Stimulated activated CD8-positive, alpha-beta memory T cell treated with anti-CD3 and anti-CD28 coated beads, Interleukin-4, amount 100 ng/mL, for 24 hours (primary cell): Measurements from ENCODE around the gene TPRX2.
"Not testable (repeated sequence)": the region's sequence is repeated elsewhere in the genome, so short reads cannot be mapped to it uniquely, and the experiment has no call there.

ENCODE experiments used
- DNase-seq: peaks from one replicate; pipeline ENCODE4 v3.0.0-alpha.2; 2020; ENCODE audit warnings: low read depth

Gene TPRX2

GRCh38 chr19:47858646-47859285 lies at the start of gene TPRX2:
TSS of gene TPRX2 (plus strand) at chr19:47859235. CDS start at chr19:47859247, 12 bp downstream.
- DNase-seq, result not testable (repeated sequence)

- DNase-seq, result peak; percentile 78
Measured at GRCh38 chr19:47813304-47813994, 45.6 kb upstream of the TPRX2 start.

- DNase-seq, result no peak
Measured at GRCh38 chr19:47813995-47814328, 45.1 kb upstream of the TPRX2 start.

GRCh38 chr19:47816270-47816669 lies 42.8 kb upstream of the TPRX2 start:
- not testable (repeated sequence) for DNase-seq

- not testable (repeated sequence) for DNase-seq
Measured at GRCh38 chr19:47818221-47818620, 40.8 kb upstream of the TPRX2 start.

- DNase-seq, result no peak
Measured at GRCh38 chr19:47819858-47820257, 39.2 kb upstream of the TPRX2 start.

- no peak for DNase-seq
Measured at GRCh38 chr19:47820410-47820809, 38.6 kb upstream of the TPRX2 start.

GRCh38 chr19:47821460-47822020 lies 37.5 kb upstream of the TPRX2 start, which contains the start of gene CRX:
TSS of gene CRX (plus strand) at chr19:47821937. CDS start at chr19:47834444, 12,507 bp downstream.
- no peak for DNase-seq

GRCh38 chr19:47824396-47824795 lies 34.6 kb upstream of the TPRX2 start:
- DNase-seq, result no peak

GRCh38 chr19:47826800-47827199 lies 32.2 kb upstream of the TPRX2 start:
- no peak for DNase-seq

GRCh38 chr19:47832723-47833122 lies 26.3 kb upstream of the TPRX2 start:
- DNase-seq, result no peak

GRCh38 chr19:47836038-47836437 lies 23.0 kb upstream of the TPRX2 start:
- no peak for DNase-seq

- DNase-seq, result no peak
Measured at GRCh38 chr19:47839411-47839810, 19.6 kb upstream of the TPRX2 start.

GRCh38 chr19:47839913-47840312 lies 19.1 kb upstream of the TPRX2 start:
- no peak for DNase-seq

- DNase-seq, result no peak
Measured at GRCh38 chr19:47842941-47843340, 16.1 kb upstream of the TPRX2 start.

- no peak for DNase-seq
Measured at GRCh38 chr19:47848425-47848822, 10.6 kb upstream of the TPRX2 start.

- DNase-seq, result peak; percentile 11
Measured at GRCh38 chr19:47848823-47849473, 10.1 kb upstream of the TPRX2 start.

- DNase-seq, result no peak
Measured at GRCh38 chr19:47853003-47853402, 6.0 kb upstream of the TPRX2 start.

- DNase-seq, result no peak
Measured at GRCh38 chr19:47854459-47854858, 4.6 kb upstream of the TPRX2 start.

GRCh38 chr19:47858231-47858630 lies 804 bp upstream of the TPRX2 start:
- not testable (repeated sequence) for DNase-seq

GRCh38 chr19:47859838-47860237 lies 803 bp downstream of the TPRX2 start:
- DNase-seq, result not testable (repeated sequence)

GRCh38 chr19:47860602-47861297 lies 1.7 kb downstream of the TPRX2 start:
- DNase-seq, result no peak
